Fibroblast of skin of left biceps (primary cell): ENCODE data around the gene SLC48A1.
"Not testable (repeated sequence)": the region's sequence is repeated elsewhere in the genome, so short reads cannot be mapped to it uniquely, and the experiment has no call there.

ENCODE experiments used
- DNase-seq, 2 experiments: peaks; one replicate each; pipeline ENCODE4 v3.0.0-alpha.2; 2013; ENCODE audit warnings: low read depth in 2 of 2

Gene SLC48A1

DNA sequence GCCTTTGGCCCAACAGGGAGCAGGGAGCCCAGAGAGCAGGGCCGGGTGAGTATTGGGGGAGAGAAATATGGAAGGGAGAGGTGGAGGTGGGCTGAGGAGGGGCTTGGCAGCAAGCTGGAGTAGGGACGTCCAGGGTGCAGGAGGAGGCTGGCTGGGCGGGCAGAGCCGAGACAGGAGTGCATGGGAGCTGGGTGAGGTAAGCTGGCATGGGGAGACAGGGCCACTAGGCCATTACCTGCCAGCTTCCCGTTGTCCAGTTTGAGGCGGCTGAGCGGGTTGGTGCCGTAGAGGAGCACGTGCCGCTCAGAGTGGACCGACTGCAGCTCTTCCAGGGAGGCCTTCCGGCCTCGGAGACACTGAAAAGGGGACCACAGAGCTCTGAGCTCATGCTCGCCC, 18.3 kb downstream of the SLC48A1 start:
- DNase-seq = no peak

DNA sequence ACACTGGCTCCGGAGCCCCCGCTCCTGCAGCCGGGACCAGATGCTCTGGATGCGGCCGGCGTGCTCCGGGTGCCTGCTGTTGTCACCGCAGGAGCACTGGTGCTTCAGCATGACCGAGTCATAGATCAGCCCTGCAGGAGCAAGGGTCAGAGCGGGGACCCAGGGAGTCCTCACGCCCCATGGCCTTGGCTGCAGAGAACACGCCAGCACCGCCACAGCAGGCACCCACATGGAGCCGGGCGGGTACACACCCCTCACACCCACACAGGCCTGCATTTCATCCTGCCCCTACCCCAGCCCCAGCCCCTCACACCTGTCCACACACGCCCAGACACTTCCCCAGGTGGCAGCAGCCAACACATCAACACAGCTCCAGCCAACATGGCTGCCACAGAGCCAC, 18.8 kb downstream of the SLC48A1 start:
- DNase-seq = no peak

DNA sequence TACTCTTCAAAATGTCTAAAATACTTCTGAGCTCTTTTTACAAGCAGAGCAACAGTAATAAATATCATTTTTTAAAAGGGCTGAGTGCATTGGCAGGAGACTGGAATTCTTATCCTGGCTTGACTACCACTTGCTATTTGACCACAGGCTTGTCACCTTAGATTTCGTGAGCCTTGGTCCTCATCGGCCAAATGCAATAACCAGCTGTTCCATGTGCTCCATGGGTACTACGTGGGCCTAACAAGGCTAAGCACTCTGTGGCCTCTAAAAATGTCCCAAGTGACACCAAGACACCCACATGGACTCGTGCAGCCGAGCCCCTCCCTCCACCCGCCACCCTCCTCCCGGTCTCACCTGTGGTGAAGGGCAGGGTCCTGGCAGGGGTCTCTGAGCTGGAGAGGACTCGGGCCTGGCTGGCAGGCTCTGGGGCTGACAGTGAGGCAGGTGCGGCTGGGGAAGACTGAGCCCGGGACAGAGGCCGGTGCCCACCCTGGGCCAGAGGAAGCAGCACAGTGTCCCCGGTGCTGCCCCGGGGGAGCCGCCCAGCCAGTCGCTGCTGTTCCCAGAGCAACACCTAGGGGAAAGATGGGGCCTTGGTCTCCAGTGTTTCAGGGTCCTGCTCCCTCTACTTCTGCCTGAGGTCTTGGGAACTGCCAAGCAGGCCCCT, 20.1 kb downstream of the SLC48A1 start:
- DNase-seq = no peak

DNA sequence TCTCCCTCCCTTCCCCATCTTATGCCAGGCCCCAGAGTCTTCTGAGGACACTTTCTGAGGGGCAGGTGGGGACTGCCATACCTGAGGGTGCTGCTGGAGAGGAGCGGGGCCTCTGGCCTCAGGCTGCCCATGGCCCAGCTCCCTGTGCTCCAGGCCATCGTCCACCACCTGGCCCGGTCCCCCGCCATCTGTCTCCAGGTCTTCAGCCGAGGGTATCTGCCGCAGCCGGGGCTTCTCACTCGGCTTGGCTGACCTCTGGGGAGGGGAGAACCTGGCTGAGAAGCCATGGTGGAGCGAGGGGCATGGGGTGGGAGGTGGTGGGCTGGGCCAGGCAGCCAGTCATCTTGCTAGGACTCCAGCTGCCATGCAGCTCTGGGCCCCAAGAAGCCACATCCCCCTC, 21.6 kb downstream of the SLC48A1 start:
- DNase-seq = no peak

DNA sequence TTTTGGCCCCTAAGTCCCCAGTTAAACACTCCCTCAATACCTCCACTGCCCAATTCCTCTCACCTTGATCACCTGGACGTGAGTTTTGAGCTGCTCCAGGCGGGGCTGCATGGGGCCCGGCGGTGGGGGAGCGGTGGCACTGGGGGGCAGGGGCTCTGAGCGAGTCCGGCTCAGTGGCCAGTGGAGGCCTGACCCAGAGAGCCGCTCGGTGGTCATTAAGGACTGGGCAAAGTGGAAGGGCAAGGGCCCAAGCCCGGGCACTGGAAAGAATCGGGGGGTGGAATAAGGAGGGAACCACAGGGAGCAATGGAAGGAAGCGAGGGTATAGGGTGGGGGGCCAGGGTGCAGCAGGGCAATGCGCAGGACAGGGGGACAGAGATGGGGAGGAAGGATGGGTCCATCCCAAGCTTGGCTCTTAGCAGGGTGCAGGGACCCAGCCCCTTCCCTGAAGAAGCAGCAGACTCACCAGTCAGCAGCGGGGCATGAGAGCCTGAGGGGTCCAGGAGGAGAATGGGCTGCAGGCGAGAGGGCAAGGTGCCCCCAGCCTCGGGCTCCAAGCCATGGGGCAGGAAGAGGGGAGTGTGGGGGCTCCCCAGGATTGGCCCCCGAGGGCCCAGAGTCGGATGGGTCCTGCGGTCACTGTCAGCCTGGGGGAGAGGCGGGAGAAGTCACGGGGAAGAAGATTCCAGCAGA, 22.2 kb downstream of the SLC48A1 start:
- DNase-seq = no peak

DNA sequence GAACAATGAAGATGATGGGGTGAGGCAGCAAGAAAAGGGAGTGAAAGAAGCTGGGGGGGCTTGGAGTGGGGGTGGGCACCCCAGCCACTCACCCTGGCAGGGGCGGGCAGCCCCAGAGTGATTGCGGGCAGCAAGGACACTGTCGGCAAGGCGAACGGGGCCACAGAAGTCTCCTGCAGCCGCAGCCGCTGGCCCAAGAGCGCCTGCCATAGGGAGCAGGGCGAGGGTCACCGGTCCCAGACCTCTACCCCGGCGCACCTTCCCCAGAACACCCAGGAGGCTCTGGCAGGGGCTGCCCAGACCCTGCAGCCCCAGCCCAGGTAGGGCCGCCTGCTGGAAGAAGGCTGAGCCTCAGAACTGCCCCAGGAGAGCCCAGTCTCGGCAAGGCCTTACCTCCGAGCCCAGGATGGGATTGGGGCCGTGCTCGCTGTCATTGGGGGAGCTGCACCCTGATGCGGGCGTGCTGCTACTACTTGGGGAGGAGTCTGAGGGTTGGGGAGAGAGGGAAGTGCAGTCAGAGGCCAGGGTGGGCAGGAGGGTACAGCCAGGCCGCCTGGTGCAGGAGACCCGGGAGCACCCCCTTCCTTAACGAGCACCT, 22.9 kb downstream of the SLC48A1 start:
- no peak for DNase-seq

DNA sequence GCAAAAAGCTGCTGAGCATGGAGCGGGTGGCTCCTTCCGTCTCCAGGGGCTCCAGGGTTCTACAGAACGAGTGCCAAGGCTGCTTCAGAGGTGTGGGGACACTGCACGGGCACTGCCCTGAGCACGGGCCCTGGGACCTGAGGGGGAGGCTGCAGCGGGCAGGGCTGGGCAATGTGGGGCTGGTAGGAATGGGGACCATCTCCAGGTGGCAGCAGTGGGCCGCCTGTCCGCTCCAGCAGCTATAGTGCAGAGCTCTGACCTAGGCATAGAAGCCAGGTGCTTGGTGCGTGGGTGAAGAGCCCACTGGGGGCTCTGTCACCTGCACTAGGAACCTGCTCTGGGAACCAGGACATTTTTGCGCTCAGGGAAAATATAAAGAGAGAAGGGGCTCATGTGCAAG, 24.4 kb downstream of the SLC48A1 start:
- no peak for DNase-seq

DNA sequence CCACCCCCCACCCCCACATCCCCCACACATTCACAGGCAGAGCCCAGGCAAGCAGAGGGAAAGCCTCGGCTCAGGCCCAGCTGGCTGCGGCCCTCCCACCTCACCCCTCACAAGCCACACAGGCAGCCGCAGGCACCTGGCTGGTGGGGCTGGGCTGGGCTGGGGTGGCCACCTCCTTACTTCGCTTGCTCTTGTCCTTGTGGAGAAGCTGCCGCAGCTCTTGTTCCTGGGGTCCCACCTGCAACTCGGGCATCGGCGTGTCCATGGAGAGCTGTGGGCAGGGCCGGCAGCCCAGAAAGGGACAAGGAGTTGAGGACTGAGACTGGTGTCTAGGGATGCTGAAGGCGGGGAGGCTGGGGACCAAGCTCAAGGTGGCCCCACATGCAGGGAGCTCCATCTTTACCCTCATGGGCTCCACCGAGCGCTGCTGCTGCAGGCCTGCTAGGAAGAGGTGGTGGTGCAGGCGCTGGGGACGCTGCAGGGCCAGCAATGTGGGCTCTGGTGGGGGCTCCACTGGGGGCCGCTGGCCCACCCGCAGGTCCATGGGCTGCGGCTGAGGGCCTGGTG, 25.4 kb downstream of the SLC48A1 start:
- DNase-seq = no peak

DNA sequence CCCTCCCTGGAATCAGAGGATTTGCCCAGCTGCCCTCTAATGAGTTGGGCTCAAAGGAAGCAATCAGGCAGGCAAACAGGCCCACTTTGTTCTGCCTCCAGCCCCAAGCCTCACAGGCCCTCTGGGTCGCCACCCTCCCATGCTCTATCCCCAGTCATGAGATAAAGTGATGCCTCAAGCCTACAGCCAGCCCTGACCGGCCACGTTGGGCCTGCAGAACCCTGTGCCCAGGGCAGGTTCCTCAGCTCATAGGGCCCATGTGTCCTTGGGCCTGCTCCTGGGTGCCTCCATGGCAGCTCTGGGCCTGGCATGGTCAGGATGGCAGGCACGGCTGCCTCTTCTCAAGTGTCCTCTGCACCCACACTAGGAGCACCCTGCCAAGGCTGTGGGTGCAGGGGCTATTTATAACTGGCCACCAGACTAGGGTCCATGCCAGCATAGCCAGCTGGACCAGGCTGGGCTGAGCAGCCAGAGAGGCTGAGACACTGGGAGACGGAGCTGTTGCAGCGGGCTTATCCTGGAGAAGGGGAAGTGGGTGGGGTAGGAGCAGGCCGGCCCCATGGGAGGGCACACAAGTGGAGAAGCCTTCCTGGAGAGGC, 26.4 kb downstream of the SLC48A1 start:
- DNase-seq = no peak

DNA sequence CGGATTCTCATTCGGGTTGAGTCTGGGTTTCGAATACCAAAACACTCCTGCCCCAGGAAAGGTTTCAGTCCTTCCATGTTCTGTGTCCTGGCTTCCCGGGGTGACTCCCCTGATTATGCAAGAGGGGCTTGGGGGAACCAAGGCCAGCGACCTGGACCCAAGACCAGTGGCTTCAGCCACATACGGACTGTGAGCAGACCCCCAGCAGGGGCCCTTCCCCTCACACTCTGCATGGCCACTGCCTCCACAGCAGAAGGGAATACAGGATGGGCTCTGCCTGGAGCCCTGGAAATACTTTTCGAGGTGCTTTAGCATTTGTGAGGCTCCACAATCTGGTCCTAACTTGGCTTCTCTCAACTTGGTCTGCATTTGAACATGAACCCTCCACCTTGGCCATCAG, 27.5 kb downstream of the SLC48A1 start:
- DNase-seq = no peak

DNA sequence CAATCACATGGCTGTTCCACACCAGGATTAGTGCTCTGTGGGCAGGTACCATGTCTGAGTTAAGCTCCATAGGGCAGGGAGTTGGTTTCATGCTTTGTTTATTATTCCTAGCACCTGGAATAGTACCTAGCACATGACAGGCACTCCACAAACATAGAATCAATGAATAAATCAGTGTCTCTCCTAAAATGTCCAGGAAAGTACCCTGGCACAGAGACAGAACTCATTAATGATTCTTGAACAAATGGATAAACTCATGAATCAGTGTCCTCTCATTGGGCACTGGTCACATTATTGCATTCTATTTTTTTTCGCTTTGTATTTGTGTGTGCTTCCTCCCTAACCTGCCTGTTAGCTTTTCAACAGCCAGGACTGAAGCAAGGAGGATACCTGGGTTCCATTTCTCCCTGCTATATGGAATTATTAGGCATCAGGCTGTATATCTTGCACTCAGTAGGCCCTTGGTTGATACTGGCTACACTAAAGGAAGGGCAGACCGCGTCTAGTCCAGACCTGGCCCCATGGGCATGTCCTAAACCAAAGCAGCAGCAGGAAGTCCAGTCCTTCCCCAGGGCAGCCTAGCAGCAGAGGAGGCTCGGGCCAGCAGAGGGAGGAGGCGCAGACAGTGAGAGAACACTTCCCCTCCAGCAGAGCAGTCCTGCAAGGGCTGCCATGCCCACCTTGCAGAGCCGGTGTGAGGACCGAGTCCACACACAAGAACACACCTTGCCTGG, 28.3 kb downstream of the SLC48A1 start:
- no peak for DNase-seq

DNA sequence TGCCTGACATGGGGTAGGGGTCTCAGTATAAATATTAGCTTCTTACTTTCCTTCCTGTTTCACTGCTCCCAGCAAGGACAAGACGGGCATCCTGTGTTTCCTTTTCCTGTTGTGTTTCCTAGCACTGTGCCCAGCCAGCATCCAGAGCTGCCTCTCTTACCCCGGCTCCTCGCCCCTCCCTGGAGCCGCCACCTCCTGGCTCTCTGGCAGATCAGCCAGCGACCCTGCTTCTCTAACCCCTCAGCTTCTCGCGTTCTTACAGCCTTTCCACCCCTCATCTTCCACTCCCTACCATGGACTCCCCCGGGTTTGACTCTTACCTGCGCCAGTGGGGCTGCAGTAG, 28.8 kb downstream of the SLC48A1 start:
- no peak for DNase-seq

DNA sequence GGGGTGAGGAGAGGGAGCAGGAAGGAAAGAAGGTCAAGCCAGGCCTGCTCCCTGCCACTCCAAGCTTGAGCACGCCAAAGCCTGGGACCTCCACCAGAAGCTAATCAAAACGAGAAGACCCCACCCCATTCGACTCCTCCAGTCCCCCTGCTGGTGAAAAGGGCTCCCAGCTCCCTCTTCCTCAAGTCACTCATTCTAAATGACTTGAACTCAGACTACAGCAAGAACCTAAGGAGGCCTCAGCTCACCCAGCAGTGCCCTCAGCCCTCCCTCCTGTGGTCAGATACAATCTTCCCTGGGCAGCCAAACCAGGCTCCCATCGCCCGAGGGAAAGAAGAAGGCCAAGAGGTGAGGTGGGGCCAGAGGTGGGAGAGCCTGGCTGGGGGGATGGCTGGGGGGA, 29.3 kb downstream of the SLC48A1 start:
- DNase-seq = no peak

DNA sequence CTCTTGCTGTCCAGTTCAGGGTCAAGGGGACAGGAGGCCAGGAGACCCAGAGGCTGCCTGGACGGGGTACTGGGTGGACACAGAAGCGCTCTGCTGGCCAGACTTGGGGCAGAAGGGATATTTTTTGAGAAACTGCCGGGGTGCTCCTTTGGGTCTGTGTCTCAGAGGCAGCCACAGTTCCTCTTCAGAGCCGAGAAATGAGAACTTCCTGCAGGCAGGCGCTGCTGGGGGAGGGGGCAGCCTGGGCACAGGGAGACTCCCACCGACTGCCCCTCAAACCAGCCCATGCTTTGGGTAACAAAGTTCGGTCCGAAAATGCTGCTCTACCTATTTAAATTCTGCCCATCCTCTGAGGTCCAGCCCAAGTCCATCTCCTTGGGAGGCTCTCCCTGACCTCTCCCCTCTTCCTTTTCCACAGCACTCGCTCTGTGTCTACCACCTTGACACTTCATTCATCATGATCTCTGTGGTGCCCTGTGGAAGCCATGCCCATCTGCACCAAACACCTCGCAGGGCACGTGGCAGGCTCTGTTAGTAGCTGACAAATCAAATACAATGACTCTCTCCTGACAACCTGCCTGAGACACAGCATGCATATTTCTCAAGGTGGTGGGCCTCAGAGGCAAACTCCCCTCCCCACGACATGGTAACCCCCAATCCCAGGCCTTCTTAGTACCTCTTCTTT, 30.3 kb downstream of the SLC48A1 start:
- no peak for DNase-seq

DNA sequence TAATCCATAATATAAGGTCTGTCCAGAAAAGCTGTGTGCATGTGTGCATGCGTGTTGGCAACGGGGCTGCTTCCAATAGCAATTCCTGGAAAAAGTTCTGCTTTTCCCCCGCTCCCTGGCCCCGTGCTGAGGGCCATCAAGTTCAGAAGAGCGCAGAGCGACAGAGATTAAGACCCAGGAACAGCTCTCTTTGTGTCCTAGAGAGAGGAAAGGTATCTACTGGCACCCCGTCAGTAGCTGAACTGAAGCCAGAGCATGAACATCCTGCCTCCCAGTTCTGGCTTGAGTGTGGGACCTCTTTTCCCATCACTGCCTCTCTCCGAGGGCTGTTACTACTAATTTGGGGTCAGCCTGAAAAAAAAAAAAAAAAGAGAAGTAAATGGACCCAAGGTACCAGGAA, 31.1 kb downstream of the SLC48A1 start:
- no peak for DNase-seq

DNA sequence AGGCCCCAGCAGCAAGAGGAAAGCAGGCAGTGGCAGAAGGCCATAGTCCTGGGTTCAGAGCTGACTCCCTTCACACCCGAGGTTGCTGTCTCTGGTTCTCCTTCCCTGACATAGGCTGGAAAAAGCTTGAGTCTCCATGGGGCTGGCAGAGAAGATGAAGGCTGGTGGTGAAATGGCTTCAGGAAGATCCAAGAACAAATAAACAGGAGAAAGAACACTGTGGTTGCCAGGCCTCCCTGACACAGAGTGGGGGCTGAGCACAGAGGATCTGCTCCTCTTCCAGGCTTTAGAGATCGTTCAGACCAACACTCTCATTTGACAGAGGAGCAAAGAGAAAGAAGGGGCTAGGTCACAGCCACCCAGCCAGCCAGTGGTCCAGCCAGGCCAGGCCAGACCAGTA, 32.4 kb downstream of the SLC48A1 start:
- no peak for DNase-seq

DNA sequence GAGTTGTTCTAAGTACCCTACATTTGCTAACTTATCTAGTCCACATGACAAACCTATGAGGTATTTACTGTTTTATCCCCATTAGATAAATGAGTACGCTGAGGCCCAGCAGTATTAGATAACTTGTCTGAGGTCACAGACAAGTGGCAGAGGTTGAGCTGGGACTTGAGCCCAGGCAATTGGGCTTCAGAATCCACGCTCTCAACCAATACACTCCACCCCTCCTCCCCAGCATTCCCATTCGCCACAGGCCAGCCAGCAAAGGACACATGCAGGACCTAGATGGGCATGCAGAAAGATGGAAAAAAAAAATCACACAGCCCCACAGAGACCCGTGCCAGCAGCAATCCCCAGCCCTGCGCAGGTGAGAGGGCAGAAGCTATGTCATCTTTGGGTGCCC, 34.3 kb downstream of the SLC48A1 start:
- no peak for DNase-seq

DNA sequence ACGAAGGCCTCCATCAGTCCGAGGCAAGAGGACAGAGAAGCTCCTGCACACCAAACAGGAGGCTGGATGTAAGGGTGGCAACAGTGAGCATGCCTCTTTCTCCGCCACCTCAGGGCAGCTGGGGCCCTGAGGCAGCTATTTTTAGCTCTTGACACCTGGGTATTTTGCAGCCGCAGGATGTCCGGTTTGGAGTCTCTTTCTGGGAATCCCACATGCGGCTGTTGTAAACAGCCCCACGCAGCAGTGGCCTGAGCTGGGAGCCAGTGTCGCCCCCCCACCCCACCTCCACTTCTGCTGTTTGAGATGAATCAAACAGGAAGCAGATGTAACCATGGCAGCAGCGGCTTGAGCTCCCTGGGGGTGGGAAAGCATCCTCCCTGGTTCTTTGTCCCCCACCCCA, 35.0 kb downstream of the SLC48A1 start:
- DNase-seq = no peak

DNA sequence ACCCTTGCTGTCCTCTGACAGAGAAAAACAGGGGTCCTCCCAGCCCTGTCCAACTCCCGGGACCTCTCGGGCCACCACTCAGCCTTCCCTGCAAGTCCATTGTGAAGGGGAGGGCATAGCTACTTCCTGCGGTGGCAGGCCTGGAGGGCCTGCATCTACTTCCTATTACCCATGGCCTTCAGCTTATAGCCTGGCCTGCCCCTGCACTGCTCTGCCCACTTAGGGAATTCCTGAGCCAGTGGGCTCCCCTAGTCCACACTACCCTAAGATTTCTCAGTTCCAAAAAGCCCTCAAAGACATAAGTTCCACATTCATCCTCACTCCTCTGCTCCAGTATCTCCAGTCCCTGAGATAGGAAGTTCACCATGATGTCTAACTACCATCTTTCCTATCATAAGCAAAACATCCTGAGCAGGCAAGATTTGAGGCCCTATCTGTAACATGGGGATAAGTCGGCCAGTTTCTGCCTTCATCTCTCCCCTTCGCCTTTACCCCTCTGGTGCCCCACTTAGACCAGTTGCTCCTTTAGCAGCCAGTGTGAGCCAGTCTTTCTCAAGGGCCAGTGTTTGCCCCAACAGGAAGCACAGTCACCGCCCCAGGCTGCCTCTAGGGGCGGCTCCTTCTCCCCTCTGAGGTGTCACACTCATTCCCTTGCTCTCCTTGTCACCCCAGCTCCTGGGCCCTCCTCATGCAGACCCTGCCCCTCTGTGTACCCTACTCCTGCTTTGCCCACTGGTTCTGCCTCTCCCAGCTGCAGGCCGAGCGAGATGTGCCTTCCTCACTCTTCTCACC, 35.7 kb downstream of the SLC48A1 start:
- no peak for DNase-seq

DNA sequence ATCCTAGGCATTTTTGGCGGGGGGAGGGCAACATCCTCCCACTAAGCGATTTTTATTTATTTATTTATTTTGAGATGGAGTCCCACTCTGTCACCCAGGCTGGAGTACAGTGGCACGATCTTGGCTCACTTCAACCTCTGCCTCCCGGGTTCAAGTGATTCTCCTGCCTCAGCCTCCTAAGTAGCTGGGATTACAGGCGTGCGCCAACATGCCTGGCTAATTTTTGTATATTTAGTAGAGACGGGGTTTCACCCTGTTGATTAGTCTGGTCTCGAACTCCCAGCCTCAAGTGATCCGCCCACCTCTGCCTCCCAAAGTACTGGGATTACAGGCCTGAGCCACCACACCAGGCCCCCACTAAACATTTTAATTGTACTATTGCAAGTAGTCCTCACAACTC, 36.5 kb downstream of the SLC48A1 start:
- not testable (repeated sequence) for DNase-seq

DNA sequence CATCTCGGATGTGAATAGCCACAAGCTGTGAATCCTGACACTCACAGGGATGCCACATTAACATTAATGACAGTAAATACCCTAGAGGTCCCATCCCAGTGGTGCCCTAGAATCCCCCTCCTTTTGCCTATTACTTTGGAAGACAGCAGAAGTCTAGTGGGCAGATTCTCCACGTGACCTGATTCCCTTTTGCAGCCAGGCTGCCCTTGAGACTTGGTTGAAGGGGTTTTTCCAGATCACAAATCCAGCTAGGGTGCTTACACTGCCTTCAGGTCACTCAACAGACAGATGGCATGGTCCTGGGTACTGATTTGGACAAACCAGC, 38.0 kb downstream of the SLC48A1 start:
- DNase-seq = no peak
